CD4-positive, alpha-beta T cell (primary cell): ENCODE results near the gene TMEM161B. TPM values are rescaled to one million over a fixed set of nuclear protein-coding genes. Genes with fewer than 3 reads are reported as not detected.

Experiments
- ATAC-seq: fragments of 200-7000 bp; cut with Tn5 transposase; one replicate; pipeline ENCODE4 v1.10.0; 2022; ENCODE audit warnings: mild to moderate bottlenecking; ENCODE audit not compliant: poor library complexity
- CTCF ChIA-PET: fragments of 350-600 bp; sonication (Branson Sonifier 250); formaldehyde crosslinking; loops from one replicate; lab custom pipeline; 2021; ENCODE audit warnings: antibody characterized with exemption, inconsistent platforms; lab: Charles Lee
- POLR2A ChIA-PET: fragments of 350-600 bp; sonication (Branson Sonifier 250); formaldehyde crosslinking; loops from one replicate; lab custom pipeline; 2021; ENCODE audit warnings: antibody characterized with exemption, inconsistent platforms; lab: Charles Lee
- DNase-seq, 14 experiments: peaks; one replicate each; pipeline ENCODE4 v3.0.0-alpha.2; 2013 to 2020; ENCODE audit warnings: mixed read lengths in 2 of 14
- H3K27ac ChIP-seq, 2 donors: one replicate each; pipeline versions ENCODE4 v1.5.1 to v1.7.0; 2013; ENCODE audit warnings: low read length in 2 of 2, low read depth in 1 of 2, mild to moderate bottlenecking in 1 of 2
- H3K27me3 ChIP-seq, 2 experiments: 1 replicate in 1 of 2; 2 replicates in 1 of 2; pipeline versions ENCODE4 v1.6.1 to v1.7.0; 2013; ENCODE audit warnings: low read length in 2 of 2, control low read depth in 1 of 2, mild to moderate bottlenecking in 1 of 2, moderate library complexity in 1 of 2; ENCODE audit not compliant: insufficient read depth in 2 of 2, control insufficient read depth in 1 of 2
- H3K36me3 ChIP-seq: one replicate; pipeline ENCODE4 v1.6.1; 2013; ENCODE audit warnings: low read length, control low read depth; ENCODE audit not compliant: insufficient read depth
- H3K4me1 ChIP-seq: one replicate; pipeline ENCODE4 v1.6.1; 2013; ENCODE audit warnings: low read length, control low read depth; ENCODE audit not compliant: insufficient read depth
- H3K4me3 ChIP-seq: one replicate; pipeline ENCODE4 v1.5.1; 2013; ENCODE audit warnings: mild to moderate bottlenecking, low read length, moderate library complexity
- H3K9me3 ChIP-seq, 2 experiments: 1 replicate in 1 of 2; 2 replicates in 1 of 2; pipeline versions ENCODE4 v1.6.1 to v1.7.0; 2013; ENCODE audit warnings: low read length in 2 of 2, mild to moderate bottlenecking in 2 of 2, control low read depth in 1 of 2, moderate library complexity in 1 of 2; ENCODE audit not compliant: control insufficient read depth in 1 of 2, insufficient read depth in 1 of 2
- H3K27ac Mint-ChIP-seq: one replicate; pipeline ENCODE4 v1.8.0; 2020; ENCODE audit warnings: mixed read lengths
- H3K27me3 Mint-ChIP-seq: one replicate; pipeline ENCODE4 v1.8.0; 2021; ENCODE audit warnings: mixed read lengths
- H3K36me3 Mint-ChIP-seq: one replicate; pipeline ENCODE4 v1.8.0; 2021; ENCODE audit warnings: low read depth, mixed read lengths
- H3K4me1 Mint-ChIP-seq: one replicate; pipeline ENCODE4 v1.8.0; 2021; ENCODE audit warnings: low read depth, mixed read lengths
- H3K4me3 Mint-ChIP-seq: one replicate; pipeline ENCODE4 v1.8.0; 2020; ENCODE audit warnings: mild to moderate bottlenecking, mixed read lengths
- H3K9me3 Mint-ChIP-seq: one replicate; pipeline ENCODE4 v1.8.0; 2020; ENCODE audit warnings: mixed read lengths
- CTCF ChIP-seq: fragments of 200-600 bp; IDR thresholded peaks from one replicate; pipeline ENCODE4 v1.8.0; 2022; ENCODE audit warnings: antibody characterized with exemption, mild to moderate bottlenecking
- intact Hi-C, 2 experiments: fragments of 100-400 bp; cut with DNase I in 1 of 2; cut with micrococcal nuclease in 1 of 2; formaldehyde crosslinking; loops; one replicate each; pipeline versions ENCODE4 v1.15.1 to v1.9.0; 2023 to 2025; cut with DNase I, micrococcal nuclease
- polyA plus RNA-seq, 2 donors: library from polyadenylated mRNA; unstranded; fragments of 120-200 nt; gene quantifications; one replicate each; pipeline ENCODE4 v1.2.1, GENCODE V29; 2013
- total RNA-seq, 174 experiments: library from RNA in 2 of 174; stranded (reverse) in 2 of 174; gene quantifications; one replicate each; pipeline ENCODE4 v1.2.3 and lab custom pipeline; 2021 to 2026

Gene TMEM161B
- total RNA-seq = 10 to 100 TPM; 16.7 to 19.6 TPM
- 29.0 TPM for polyA plus RNA-seq (2013, experiment 1 of 2)
- 25.0 TPM for polyA plus RNA-seq (2013, experiment 2 of 2)
- 31.2 to 84.7 (median 57.6) reads per million in 172 experiments for total RNA-seq (lab: John Stamatoyannopoulos, UW)

GRCh38 chr5:88268385-88269184, at the start of gene TMEM161B:
Gene TMEM161B, minus strand, starts transcription at chr5:88268845. Its CDS starts 122 bp downstream, at chr5:88268723.
- intact Hi-C loops = loop anchor here (5.0 to 10.0 kb wide), 4 partner anchors 64 to 1651 kb away; partner anchors contain the start of genes CCNH (in 1 of the 2) and COX7C (in 1 of the 2)
- Histone ChIP-seq H3K36me3 (peaks cover 24% of the 10 kb centered on the region), H3K4me3 (peak within 1 kb of the TSS; percentile 89), H3K27me3 (no peaks in the 10 kb centered on the region), H3K9me3 (no peaks in the 10 kb centered on the region), H3K27ac (peak within 1 kb of the TSS; percentile 81 to 87), H3K4me1 (peaks cover 27% of the 10 kb centered on the region)
- H3K27me3 Mint-ChIP-seq = no peaks in the 10 kb centered on the region
- no peak for TF ChIP-seq CTCF
- ChIA-PET POLR2A (no interaction called here), CTCF (no interaction called here)
- H3K9me3 Mint-ChIP-seq = no peaks in the 10 kb centered on the region
- H3K4me1 Mint-ChIP-seq = peaks cover 78% of the 10 kb centered on the region
- ATAC-seq = peak; percentile 95
- H3K27ac Mint-ChIP-seq = peak within 1 kb of the TSS; percentile 96
- peaks cover 77% of the 10 kb centered on the region for H3K36me3 Mint-ChIP-seq
- DNase-seq = peak; percentile 91 to 99 (median 93)
- peak within 1 kb of the TSS; percentile 97 for H3K4me3 Mint-ChIP-seq

GRCh38 chr5:88304356-88304755, 35.7 kb upstream of the TMEM161B start:
- Histone ChIP-seq H3K27me3 (no peaks in the 10 kb centered on the region), H3K4me3 (no peak overlapping the region), H3K4me1 (no peaks in the 10 kb centered on the region), H3K9me3 (peaks cover 0 to 12% of the 10 kb centered on the region in 2 experiments), H3K27ac (no peak overlapping the region), H3K36me3 (no peaks in the 10 kb centered on the region)
- H3K27ac Mint-ChIP-seq = no peak overlapping the region
- H3K4me3 Mint-ChIP-seq = no peak overlapping the region
- peaks cover 13% of the 10 kb centered on the region for H3K9me3 Mint-ChIP-seq
- H3K27me3 Mint-ChIP-seq = peaks cover 11% of the 10 kb centered on the region
- intact Hi-C loops = no loop called here
- ChIA-PET POLR2A (no interaction called here), CTCF (no interaction called here)
- no peaks in the 10 kb centered on the region for H3K36me3 Mint-ChIP-seq
- DNase-seq (no peak), ATAC-seq (no peak)
- no peaks in the 10 kb centered on the region for H3K4me1 Mint-ChIP-seq
- no peak for TF ChIP-seq CTCF

GRCh38 chr5:88298425-88298824, 29.8 kb upstream of the TMEM161B start:
- H3K27ac ChIP-seq = no peak overlapping the region
- H3K36me3 ChIP-seq = no peaks in the 10 kb centered on the region
- peaks cover 0 to 4% of the 10 kb centered on the region in 2 experiments for H3K9me3 ChIP-seq
- H3K4me3 Mint-ChIP-seq = no peak overlapping the region
- H3K36me3 Mint-ChIP-seq = peaks cover 10% of the 10 kb centered on the region
- no peak overlapping the region for H3K4me3 ChIP-seq
- H3K27ac Mint-ChIP-seq = no peak overlapping the region
- ATAC-seq (no peak), DNase-seq (no peak)
- ChIA-PET CTCF (no interaction called here), POLR2A (no interaction called here)
- no peak for TF ChIP-seq CTCF
- peaks cover 6% of the 10 kb centered on the region for H3K9me3 Mint-ChIP-seq
- no peaks in the 10 kb centered on the region for H3K4me1 Mint-ChIP-seq
- H3K4me1 ChIP-seq = no peaks in the 10 kb centered on the region
- H3K27me3 Mint-ChIP-seq = peaks cover 6% of the 10 kb centered on the region
- intact Hi-C loops = no loop called here
- no peaks in the 10 kb centered on the region for H3K27me3 ChIP-seq
